B cell (primary cell): ENCODE data around the gene RCN2. TPM values are rescaled to one million over a fixed set of nuclear protein-coding genes. Genes with fewer than 3 reads are reported as not detected.

ENCODE experiments used
- ATAC-seq: fragments of 200-7000 bp; cut with Tn5 transposase; one replicate; pipeline ENCODE4 v1.10.0; 2021; ENCODE audit warnings: low read depth, mild to moderate bottlenecking, moderate number of reproducible peaks, moderate library complexity
- CTCF ChIA-PET: fragments of 350-600 bp; sonication (Branson Sonifier 250); formaldehyde crosslinking; loops from one replicate; lab custom pipeline; 2021; ENCODE audit warnings: antibody characterized with exemption, inconsistent platforms; lab: Charles Lee
- POLR2A ChIA-PET: fragments of 350-600 bp; sonication (Branson Sonifier 250); formaldehyde crosslinking; loops from one replicate; lab custom pipeline; 2021; ENCODE audit warnings: antibody characterized with exemption; lab: Charles Lee
- DNase-seq: peaks from one replicate; pipeline ENCODE4 v3.0.0; 2013
- H2AFZ ChIP-seq: 2 replicates; pipeline ENCODE4 v1.6.1; 2012; ENCODE audit warnings: mild to moderate bottlenecking, low read depth, low read length; ENCODE audit not compliant: insufficient read depth, poor library complexity, severe bottlenecking
- H3K27ac ChIP-seq, 2 donors: 1 replicate in 1 of 2; 2 replicates in 1 of 2; pipeline ENCODE4 v1.5.1; 2012 to 2013; ENCODE audit warnings: low read length in 2 of 2, mild to moderate bottlenecking in 2 of 2, moderate library complexity in 1 of 2
- H3K27me3 ChIP-seq, 4 experiments: fragments of 200-600 bp in 1 of 4; sonication (generic) in 1 of 4; replicated peaks in 1 of 4; 1 replicate in 2 of 4; 2 replicates in 2 of 4; pipeline versions ENCODE4 v1.6.1 to v1.7.0; 2013 to 2016; ENCODE audit warnings: low read length in 3 of 4, mild to moderate bottlenecking in 2 of 4, mixed read lengths in 1 of 4, moderate library complexity in 1 of 4; ENCODE audit not compliant: insufficient read depth in 4 of 4, control insufficient read depth in 3 of 4; ENCODE audit errors: control extremely low read depth in 1 of 4
- H3K36me3 ChIP-seq, 2 experiments: replicated peaks in 1 of 2; 1 replicate in 1 of 2; 2 replicates in 1 of 2; pipeline versions ENCODE4 v1.6.1 to v1.7.1; 2013; ENCODE audit warnings: low read length in 1 of 2; ENCODE audit not compliant: insufficient read depth in 2 of 2, control insufficient read depth in 1 of 2; ENCODE audit errors: control extremely low read depth in 1 of 2, extremely low read depth in 1 of 2
- H3K4me1 ChIP-seq, 2 donors: fragments of 200-600 bp in 1 of 2; sonication (generic) in 1 of 2; 1 replicate in 1 of 2; 2 replicates in 1 of 2; pipeline versions ENCODE4 v1.5.1 to v1.6.1; 2013 to 2017; ENCODE audit warnings: low read length in 2 of 2; ENCODE audit not compliant: control insufficient read depth in 2 of 2, insufficient read depth in 2 of 2
- H3K4me2 ChIP-seq: replicated peaks from 2 replicates; pipeline ENCODE3; 2012; ENCODE audit warnings: mild to moderate bottlenecking, low read depth, low read length; ENCODE audit not compliant: poor library complexity, severe bottlenecking
- H3K4me3 ChIP-seq, 5 experiments: fragments of 200-600 bp in 1 of 5; sonication (generic) in 1 of 5; 1 replicate in 3 of 5; 2 replicates in 2 of 5; pipeline versions ENCODE4 v1.5.1 to v1.7.0; 2011 to 2016; ENCODE audit warnings: low read length in 4 of 5, mild to moderate bottlenecking in 4 of 5, low read depth in 2 of 5, control low read depth in 1 of 5, moderate library complexity in 1 of 5; ENCODE audit not compliant: insufficient read depth in 1 of 5; ENCODE audit errors: control extremely low read depth in 1 of 5, extremely low read depth in 1 of 5
- H3K79me2 ChIP-seq: fragments of 200-600 bp; sonication (generic); one replicate; pipeline ENCODE4 v1.6.0; 2016; ENCODE audit warnings: low read length; ENCODE audit not compliant: control insufficient read depth, insufficient read depth
- H3K9ac ChIP-seq: fragments of 200-600 bp; sonication (generic); 2 replicates; pipeline ENCODE4 v1.6.1; 2017; ENCODE audit warnings: mild to moderate bottlenecking, low read length, moderate library complexity
- H3K9me3 ChIP-seq, 3 donors: one replicate each; pipeline versions ENCODE4 v1.6.1 to v1.7.1; 2013; ENCODE audit warnings: low read length in 2 of 3; ENCODE audit not compliant: control insufficient read depth in 2 of 3, insufficient read depth in 1 of 3; ENCODE audit errors: control extremely low read depth in 1 of 3
- H4K20me1 ChIP-seq: 2 replicates; pipeline ENCODE4 v1.6.0; 2012; ENCODE audit warnings: mild to moderate bottlenecking, low read length; ENCODE audit not compliant: insufficient read depth, control insufficient read depth, poor library complexity, severe bottlenecking
- H3K27ac Mint-ChIP-seq: one replicate; pipeline ENCODE4 v1.8.0; 2021; ENCODE audit warnings: mixed read lengths
- H3K27me3 Mint-ChIP-seq: one replicate; pipeline ENCODE4 v1.8.0; 2021; ENCODE audit warnings: mixed read lengths
- H3K4me1 Mint-ChIP-seq: one replicate; pipeline ENCODE4 v1.8.0; 2021; ENCODE audit warnings: mixed read lengths
- H3K4me3 Mint-ChIP-seq: one replicate; pipeline ENCODE4 v1.8.0; 2021; ENCODE audit warnings: mixed read lengths
- H3K9me3 Mint-ChIP-seq: one replicate; pipeline ENCODE4 v1.8.0; 2022; ENCODE audit warnings: mixed read lengths; ENCODE audit not compliant: insufficient read depth
- EZH2 ChIP-seq: IDR thresholded peaks from 2 replicates; pipeline ENCODE4 v1.6.1; 2012; ENCODE audit warnings: borderline replicate concordance, low read depth, mild to moderate bottlenecking, moderate library complexity, low read length; ENCODE audit not compliant: insufficient read depth, poor library complexity, severe bottlenecking
- WGBS: methylation state at CpG from one replicate; pipeline ENCODE4 v1.1.5; 2013; ENCODE audit warnings: missing lambda C conversion rate; ENCODE audit not compliant: insufficient coverage; 5-methylcytosine and 5-hydroxymethylcytosine counted together
- intact Hi-C: fragments of 100-400 bp; cut with micrococcal nuclease; formaldehyde crosslinking; loops from one replicate; pipeline ENCODE4 v1.10.0; 2022
- polyA plus RNA-seq: library from polyadenylated mRNA; depleted of rRNA; stranded (reverse); fragments of >200 nt; gene quantifications from 2 replicates; pipeline ENCODE4 v1.2.3, GENCODE V29; 2012
- total RNA-seq, 2 donors: library from RNA; stranded (reverse); fragments of 120-200 nt in 1 of 2; gene quantifications; 1 replicate in 1 of 2; 2 replicates in 1 of 2; pipeline versions ENCODE4 v1.2.3 to v1.2.4, GENCODE V29; 2013 to 2022
- TF ChIP-seq, protein P1 (sequence below): fragments of 200-600 bp; IDR thresholded peaks from one replicate; pipeline ENCODE4 v1.8.0; 2022; ENCODE audit warnings: antibody characterized with exemption, mild to moderate bottlenecking

The RCN2 gene
- total and polyA plus RNA-seq, 2 donors (not counting 1 experiment from before 2014, with no cell fraction given): 16.7 to 27.8 TPM

DNA sequence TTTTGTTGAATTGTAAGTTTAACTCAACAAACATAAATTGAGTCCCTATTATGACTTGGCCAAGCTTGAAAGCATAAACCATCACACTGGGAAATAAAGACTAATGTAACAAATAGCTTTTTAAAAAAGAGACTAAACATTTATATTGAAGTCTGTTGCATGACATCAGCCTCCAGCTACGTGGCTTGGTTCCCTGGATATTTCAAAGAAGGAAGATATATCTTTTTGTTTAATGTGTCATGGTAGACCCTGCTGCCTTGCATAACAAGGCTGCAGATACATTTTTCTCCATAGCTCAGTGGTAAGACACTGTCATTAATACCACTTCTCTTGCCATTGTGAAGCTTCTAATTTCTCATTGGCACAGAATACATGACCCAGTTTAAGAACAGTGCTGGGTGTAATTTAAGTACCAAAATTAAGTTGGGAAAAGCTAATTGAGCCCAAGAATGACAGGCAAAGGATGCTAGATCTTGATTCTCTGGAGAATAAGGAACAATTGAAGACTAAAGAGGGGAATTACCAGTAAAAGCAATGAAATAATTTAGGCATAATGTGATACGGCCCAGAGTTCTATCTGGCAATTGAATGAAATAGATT, 14.0 kb downstream of the RCN2 start:
- Histone ChIP-seq H3K9ac (no peak overlapping the region), H3K4me3 (no peak overlapping the region), H2AFZ (no peak overlapping the region), H3K9me3 (no peaks in the 10 kb centered on the region), H3K27me3 (no peaks in the 10 kb centered on the region), H3K27ac (no peak overlapping the region), H3K4me1 (peaks cover 14 to 18% of the 10 kb centered on the region in 2 donors), H3K79me2 (no peaks in the 10 kb centered on the region), H4K20me1 (no peaks in the 10 kb centered on the region), H3K4me2 (no peak overlapping the region), H3K36me3 (peaks cover 0 to 17% of the 10 kb centered on the region in 2 experiments)
- 100% methylated on average over 1 of the region's 2 CpGs for WGBS
- no peak overlapping the region for H3K27ac Mint-ChIP-seq
- TF ChIP-seq, protein P1, sequence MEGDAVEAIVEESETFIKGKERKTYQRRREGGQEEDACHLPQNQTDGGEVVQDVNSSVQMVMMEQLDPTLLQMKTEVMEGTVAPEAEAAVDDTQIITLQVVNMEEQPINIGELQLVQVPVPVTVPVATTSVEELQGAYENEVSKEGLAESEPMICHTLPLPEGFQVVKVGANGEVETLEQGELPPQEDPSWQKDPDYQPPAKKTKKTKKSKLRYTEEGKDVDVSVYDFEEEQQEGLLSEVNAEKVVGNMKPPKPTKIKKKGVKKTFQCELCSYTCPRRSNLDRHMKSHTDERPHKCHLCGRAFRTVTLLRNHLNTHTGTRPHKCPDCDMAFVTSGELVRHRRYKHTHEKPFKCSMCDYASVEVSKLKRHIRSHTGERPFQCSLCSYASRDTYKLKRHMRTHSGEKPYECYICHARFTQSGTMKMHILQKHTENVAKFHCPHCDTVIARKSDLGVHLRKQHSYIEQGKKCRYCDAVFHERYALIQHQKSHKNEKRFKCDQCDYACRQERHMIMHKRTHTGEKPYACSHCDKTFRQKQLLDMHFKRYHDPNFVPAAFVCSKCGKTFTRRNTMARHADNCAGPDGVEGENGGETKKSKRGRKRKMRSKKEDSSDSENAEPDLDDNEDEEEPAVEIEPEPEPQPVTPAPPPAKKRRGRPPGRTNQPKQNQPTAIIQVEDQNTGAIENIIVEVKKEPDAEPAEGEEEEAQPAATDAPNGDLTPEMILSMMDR: no peak
- CTCF ChIA-PET: interaction anchor here (0.6 to 0.9 kb wide), 2 partner anchors 44 to 89 kb away, joined by 3 read pairs; no protein-coding TSS in a partner anchor
- DNase-seq (no peak), ATAC-seq (no peak)
- H3K27me3 Mint-ChIP-seq: no peaks in the 10 kb centered on the region
- H3K4me3 Mint-ChIP-seq: no peak overlapping the region
- POLR2A ChIA-PET: no interaction called here
- H3K4me1 Mint-ChIP-seq: peaks cover 28% of the 10 kb centered on the region
- intact Hi-C loops: no loop called here
- no peaks in the 10 kb centered on the region for H3K9me3 Mint-ChIP-seq

DNA sequence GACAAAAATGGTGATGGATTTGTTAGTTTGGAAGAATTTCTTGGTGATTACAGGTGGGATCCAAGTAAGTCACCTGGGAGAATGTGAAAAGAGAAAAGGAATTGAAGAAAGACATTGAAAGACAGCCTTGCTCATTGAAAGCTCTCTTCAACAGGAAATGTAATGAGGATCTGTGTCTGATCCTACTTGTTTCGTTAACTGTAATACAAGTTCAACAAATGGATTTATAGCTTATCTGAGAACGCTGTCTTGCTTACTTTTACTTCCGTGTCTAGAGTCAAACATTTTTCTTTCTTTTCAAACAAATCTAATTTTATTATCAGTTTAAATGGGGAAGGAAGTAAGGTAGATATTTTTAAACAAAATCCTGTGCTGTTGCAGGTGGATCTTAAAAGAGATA, 15.9 kb downstream of the RCN2 start:
- peak overlapping the region; percentile 30 for H3K4me3 Mint-ChIP-seq

More for the DNA sequence above, 15.9 kb downstream of the RCN2 start:
- intact Hi-C loops: no loop called here
- Histone ChIP-seq H3K4me2 (peak overlapping the region; percentile 60), H3K36me3 (peaks cover 0 to 23% of the 10 kb centered on the region in 2 experiments), H3K79me2 (no peaks in the 10 kb centered on the region), H3K27ac (peak overlapping the region; percentile 31 to 76), H4K20me1 (no peaks in the 10 kb centered on the region), H3K4me1 (peaks cover 14 to 18% of the 10 kb centered on the region in 2 donors), H3K9ac (peak overlapping the region; percentile 37), H2AFZ (no peak overlapping the region), H3K9me3 (no peaks in the 10 kb centered on the region), H3K4me3 (no peak overlapping the region), H3K27me3 (no peaks in the 10 kb centered on the region)
- WGBS: no CpG with 5 or more reads among the region's 3 CpGs
- POLR2A ChIA-PET: no interaction called here
- peak; percentile 28 for DNase-seq
- Mint-ChIP-seq H3K27ac (peak overlapping the region; percentile 72), H3K4me1 (peaks cover 28% of the 10 kb centered on the region), H3K9me3 (no peaks in the 10 kb centered on the region), H3K27me3 (no peaks in the 10 kb centered on the region)
- no peak for ATAC-seq
- CTCF ChIA-PET: interaction anchor here (0.8 to 2.0 kb wide), 6 partner anchors 15 to 596 kb away, joined by 3 to 8 read pairs (median 4); partner anchors contain the start of gene PSTPIP1
- TF ChIP-seq EZH2: no peak
- TF ChIP-seq, protein P1: no peak
